ENCODE data around the gene H2BW1.
"Not testable (repeated sequence)": the region's sequence is repeated elsewhere in the genome, so short reads cannot be mapped to it uniquely, and the experiment has no call there.

Gene H2BW1, protein sequence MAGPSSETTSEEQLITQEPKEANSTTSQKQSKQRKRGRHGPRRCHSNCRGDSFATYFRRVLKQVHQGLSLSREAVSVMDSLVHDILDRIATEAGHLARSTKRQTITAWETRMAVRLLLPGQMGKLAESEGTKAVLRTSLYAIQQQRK

GRCh38 chrX:104013606-104014005 is at the start of gene H2BW1:
H2BW1 (minus strand) TSS chrX:104013708; CDS start chrX:104013576, 132 bp downstream.
- DNase-seq: no peak

DNA sequence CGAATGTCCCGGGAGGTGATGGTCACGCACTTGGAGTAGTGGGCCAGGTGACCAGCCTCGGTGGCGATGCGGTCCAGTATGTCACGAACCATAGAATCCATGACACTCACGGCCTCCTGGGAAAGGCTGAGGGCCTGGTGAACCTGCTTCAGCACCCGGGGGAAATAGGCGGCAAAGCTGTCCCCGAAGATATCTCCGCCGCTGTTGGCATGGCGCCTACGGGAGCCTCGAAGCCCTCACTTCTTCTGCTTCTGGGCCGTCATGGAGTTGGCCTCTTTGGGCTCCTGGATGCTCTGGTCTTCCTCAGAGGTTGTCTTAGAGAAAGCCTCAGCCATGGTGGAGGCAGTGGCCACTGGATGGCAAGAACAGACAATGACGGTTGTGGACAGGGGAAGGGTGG is 49.1 kb upstream of the H2BW1 start:
- not testable (repeated sequence) for DNase-seq

DNA sequence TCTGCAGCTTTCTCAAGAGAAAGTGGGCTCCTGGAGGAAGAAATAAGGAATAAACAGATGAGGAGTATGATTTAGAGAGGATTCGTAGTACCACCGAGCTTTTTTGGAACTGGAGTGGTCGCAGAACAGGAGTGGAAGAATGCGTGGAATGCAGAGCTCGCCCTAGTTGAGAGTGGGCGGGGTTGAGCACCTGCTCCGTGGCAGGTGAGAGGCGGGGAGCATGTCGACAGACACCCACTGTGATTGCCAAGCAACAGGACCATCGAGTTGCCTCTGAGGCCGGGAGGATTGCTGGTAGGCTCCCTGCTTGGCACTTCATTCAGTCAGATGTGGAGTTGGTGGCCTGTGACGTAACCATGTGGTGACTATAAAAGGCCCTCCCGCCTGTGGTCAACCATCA is 41.4 kb upstream of the H2BW1 start:
- DNase-seq: not testable (repeated sequence)

DNA sequence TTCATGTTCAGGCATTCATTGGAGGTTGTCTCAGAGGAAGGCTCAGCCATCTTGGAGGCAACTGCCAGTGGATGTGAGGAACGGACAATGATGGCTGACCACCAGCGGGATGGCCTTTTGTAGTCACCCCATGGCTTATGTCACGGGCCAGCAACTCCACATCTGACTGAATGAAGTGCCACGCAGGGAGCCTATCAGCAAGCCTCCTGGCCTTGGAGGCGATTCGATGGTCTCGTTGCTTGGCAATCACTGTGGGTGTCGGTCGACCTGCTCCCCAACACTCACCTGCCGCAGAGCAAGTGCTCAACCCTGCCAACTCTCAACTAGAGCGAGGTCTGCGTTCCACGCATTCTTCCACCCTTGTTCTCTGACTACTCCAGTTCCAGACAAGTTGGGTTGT is 33.7 kb upstream of the H2BW1 start:
- DNase-seq: no peak

DNA sequence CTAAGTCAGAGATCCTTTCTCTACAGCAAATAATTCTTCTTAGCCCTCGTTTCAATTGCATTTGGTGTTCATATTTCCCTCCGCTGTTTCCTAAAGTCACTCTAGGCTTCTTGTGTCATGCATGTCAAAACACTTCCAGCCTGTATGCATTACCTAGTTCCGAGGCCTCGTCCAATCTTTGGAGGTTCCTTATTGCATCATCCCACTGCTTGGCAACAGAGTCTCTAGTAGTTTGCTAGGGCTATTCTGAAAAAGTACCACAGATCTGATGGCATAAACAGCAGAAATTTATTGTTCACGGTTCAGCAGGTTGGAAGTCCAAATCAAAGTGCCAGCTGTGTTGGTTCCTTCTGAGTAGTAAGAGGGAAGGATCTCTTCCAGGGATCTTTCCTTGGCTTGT is 32.1 kb upstream of the H2BW1 start:
- DNase-seq: no peak

DNA sequence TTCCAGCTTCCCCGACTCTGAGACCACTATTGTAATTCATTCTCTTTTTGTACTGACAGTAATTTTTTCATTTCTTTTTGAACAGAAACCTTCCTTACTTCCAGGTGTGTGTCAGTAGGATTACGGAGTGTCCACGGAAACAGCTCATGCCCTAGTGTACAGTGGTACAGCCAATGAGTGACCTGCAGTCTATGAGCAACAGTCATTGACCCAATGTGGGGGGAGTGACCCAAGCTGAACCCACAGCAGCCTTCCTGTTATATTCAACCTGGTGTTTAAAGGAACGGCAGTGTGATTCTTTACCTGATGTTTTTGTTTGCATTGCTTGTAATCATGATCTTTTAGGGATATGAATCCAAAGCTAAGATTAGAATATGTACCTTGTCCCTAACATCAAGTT is 27.5 kb upstream of the H2BW1 start:
- DNase-seq: no peak

- no peak for DNase-seq
Measured at GRCh38 chrX:104039689-104040505, 26.4 kb upstream of the H2BW1 start, which contains the start of gene H2BW2. H2BW2 (plus strand) TSS chrX:104039956; CDS start chrX:104039995, 39 bp downstream.

- no peak for DNase-seq
Measured at GRCh38 chrX:104018126-104018525, 4.6 kb upstream of the H2BW1 start.

DNA sequence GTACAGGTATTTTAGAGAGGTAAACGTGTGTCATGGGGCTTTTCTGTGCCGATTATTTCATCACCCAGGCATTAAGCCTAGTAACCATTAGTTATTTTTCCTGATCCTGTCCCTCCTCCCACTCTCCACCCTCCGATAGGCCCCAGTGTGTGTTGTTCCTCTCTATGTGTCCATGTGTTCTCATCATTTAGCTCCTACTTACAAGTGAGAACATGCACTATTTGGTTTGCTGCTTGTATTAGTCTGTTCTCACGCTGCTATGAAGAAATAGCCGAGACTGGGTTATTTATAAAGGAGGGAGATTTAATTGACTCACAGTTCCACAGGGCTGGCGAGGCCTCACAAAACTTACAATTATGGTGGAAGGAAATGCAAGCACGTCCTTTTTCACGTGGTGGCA is 2.1 kb upstream of the H2BW1 start:
- DNase-seq: not testable (repeated sequence)

- no peak for DNase-seq
Measured at GRCh38 chrX:104013158-104013557, 350 bp downstream of the H2BW1 start.

GRCh38 chrX:104008831-104009230 is 4.7 kb downstream of the H2BW1 start:
- DNase-seq: no peak

DNA sequence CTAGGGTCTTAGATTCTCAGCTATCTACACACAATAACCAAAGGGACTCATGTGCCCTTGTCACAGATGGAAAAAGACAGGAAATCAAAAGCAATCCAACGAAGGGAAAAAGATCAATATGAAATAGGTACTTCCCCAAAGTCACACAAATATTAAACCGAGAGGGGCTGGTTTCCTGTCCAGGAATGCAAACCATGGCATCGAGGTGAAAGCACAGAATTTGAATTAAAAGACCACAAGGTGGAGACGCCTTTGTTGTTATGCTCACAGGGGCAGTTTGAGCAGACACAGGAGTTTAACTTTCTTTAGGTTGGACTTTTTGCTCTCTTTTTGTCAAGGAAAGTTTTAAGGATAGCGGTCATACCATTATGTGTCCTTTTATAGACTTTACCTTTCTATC is 14.3 kb downstream of the H2BW1 start:
- no peak for DNase-seq

DNA sequence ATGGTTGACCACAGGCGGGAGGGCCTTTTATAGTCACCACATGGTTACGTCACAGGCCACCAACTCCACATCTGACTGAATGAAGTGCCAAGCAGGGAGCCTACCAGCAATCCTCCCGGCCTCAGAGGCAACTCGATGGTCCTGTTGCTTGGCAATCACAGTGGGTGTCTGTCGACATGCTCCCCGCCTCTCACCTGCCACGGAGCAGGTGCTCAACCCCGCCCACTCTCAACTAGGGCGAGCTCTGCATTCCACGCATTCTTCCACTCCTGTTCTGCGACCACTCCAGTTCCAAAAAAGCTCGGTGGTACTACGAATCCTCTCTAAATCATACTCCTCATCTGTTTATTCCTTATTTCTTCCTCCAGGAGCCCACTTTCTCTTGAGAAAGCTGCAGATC is 30.0 kb downstream of the H2BW1 start:
- DNase-seq: not testable (repeated sequence)

GRCh38 chrX:103962411-103963278 is 50.9 kb downstream of the H2BW1 start, which contains the start of gene TMSB15B:
TMSB15B (plus strand) TSS chrX:103962627.
- not testable (repeated sequence) for DNase-seq

Data from NCI-H1417 (cell line).